ENCODE data around the gene MIDN.

- no peak for TF ChIP-seq CTCF (conservative IDR thresholded peaks at IDR 0.05 in 1 of 2, IDR thresholded peaks at IDR 0.05 in 1 of 2; ENCODE audit: low read depth in 1 of 2, low read length in 2 of 2)
- no peak for TF ChIP-seq EZH2 (IDR thresholded peaks at IDR 0.05; ENCODE audit: low read length, missing control alignments)
These were observed 21.7 kb upstream of the MIDN start for GRCh38 chr19:1226522-1227303.
